Measurements from ENCODE around the gene CHAC1. TPM values are rescaled to one million over a fixed set of nuclear protein-coding genes. Genes with fewer than 3 reads are reported as not detected.

Gene CHAC1
- total and polyA plus RNA-seq, 2 donors (not counting 1 experiment from before 2014, with no cell fraction given) = 7.5 to 62.6 TPM

DNA sequence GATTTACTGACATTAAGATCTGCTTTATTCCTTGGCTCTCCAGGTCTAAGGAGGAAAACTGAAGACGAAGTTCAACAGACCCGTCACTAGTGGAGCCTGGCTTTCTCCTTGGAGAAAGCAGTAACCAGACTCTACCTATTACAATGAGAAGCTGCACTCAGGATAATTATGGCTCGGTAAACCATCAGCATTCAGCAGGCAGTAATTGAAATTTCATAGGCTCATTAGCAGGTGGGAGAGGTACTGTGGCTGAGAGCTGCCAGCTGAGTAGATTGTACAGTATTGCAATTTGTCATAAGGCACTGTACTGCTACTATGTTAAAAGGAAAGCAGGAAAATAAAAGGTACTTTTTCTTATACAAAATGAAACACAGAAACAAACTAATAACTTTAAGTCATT lies 51.2 kb downstream of the CHAC1 start:
- H3K4me3 ChIP-seq (replicated peaks in 1 of 4; ENCODE audit: control extremely low read depth in 1 of 4, insufficient read depth in 1 of 4, low read depth in 3 of 4, low read length in 4 of 4) = no peak overlapping the region
- DNase-seq (ENCODE audit: low read depth in 2 of 2) = no peak
- H3K9me3 ChIP-seq (ENCODE audit: control insufficient read depth, insufficient read depth, low read depth, low read length) = no peaks in the 10 kb centered on the region
- H3K79me2 ChIP-seq (ENCODE audit: control insufficient read depth, insufficient read depth, low read length) = no peaks in the 10 kb centered on the region
- no peak for TF ChIP-seq EZH2 (IDR thresholded peaks at IDR 0.05; ENCODE audit: low read length, missing control alignments)
- TF ChIP-seq CTCF (conservative IDR thresholded peaks at IDR 0.05 in 1 of 2, IDR thresholded peaks at IDR 0.05 in 1 of 2; ENCODE audit: low read depth in 1 of 2, low read length in 2 of 2) = no peak
- H3K27me3 ChIP-seq (ENCODE audit: control insufficient read depth, insufficient read depth, low read length) = no peaks in the 10 kb centered on the region
- peaks cover 7% of the 10 kb centered on the region for H3K4me1 ChIP-seq (ENCODE audit: control insufficient read depth, extremely low read depth, insufficient read depth, low read length)
- no peaks in the 10 kb centered on the region for H3K36me3 ChIP-seq (ENCODE audit: control insufficient read depth, insufficient read depth, low read length)
- H3K9ac ChIP-seq (ENCODE audit: insufficient read depth, low read length) = no peak overlapping the region
- no peak overlapping the region for H3K27ac ChIP-seq (ENCODE audit: insufficient read depth, low read length)
- H2AFZ ChIP-seq (ENCODE audit: low read length) = no peak overlapping the region
- H3K4me2 ChIP-seq (ENCODE audit: extremely low read depth, insufficient read depth, low read length) = no peak overlapping the region
- no peaks in the 10 kb centered on the region for H4K20me1 ChIP-seq (ENCODE audit: control insufficient read depth, extremely low read depth, insufficient read depth, low read length)

Other genes starting within 250 kb of the CHAC1 start
- gene RMDN3, start 198.2 kb upstream of the CHAC1 start, total RNA-seq = 14.1 and 16.0 TPM in 2 replicates
- gene RMDN3, start 198.2 kb upstream of the CHAC1 start, polyA plus RNA-seq = 18.9 and 22.7 TPM in 2 replicates
- 1.8 and 2.5 TPM in 2 replicates for gene GCHFR, start 189.4 kb upstream of the CHAC1 start, total RNA-seq
- gene GCHFR, start 189.4 kb upstream of the CHAC1 start, polyA plus RNA-seq = 1.4 and 1.6 TPM in 2 replicates
- under 0.01 and 0.17 TPM in 2 replicates for gene C15orf62, start 183.5 kb upstream of the CHAC1 start, total RNA-seq
- gene C15orf62, start 183.5 kb upstream of the CHAC1 start, polyA plus RNA-seq = 0.02 TPM in 1 of 2 replicates, not detected in the other
- 21.3 and 23.6 TPM in 2 replicates for gene ZFYVE19, start 146.4 kb upstream of the CHAC1 start, total RNA-seq
- 14.1 and 26.2 TPM in 2 replicates for gene ZFYVE19, start 146.4 kb upstream of the CHAC1 start, polyA plus RNA-seq
- 12.8 and 17.7 TPM in 2 replicates for gene DNAJC17, start 146.0 kb upstream of the CHAC1 start, total RNA-seq
- 41.8 and 51.3 TPM in 2 replicates for gene DNAJC17, start 146.0 kb upstream of the CHAC1 start, polyA plus RNA-seq
- not detected in 2 replicates for gene PPP1R14D, start 124.8 kb upstream of the CHAC1 start, total RNA-seq
- not detected in 2 replicates for gene PPP1R14D, start 124.8 kb upstream of the CHAC1 start, polyA plus RNA-seq
- under 0.01 TPM in 2 replicates for gene SPINT1, start 109.4 kb upstream of the CHAC1 start, total RNA-seq
- 0.09 and 0.16 TPM in 2 replicates for gene SPINT1, start 109.4 kb upstream of the CHAC1 start, polyA plus RNA-seq
- under 0.01 TPM in 1 of 2 replicates, not detected in the other for gene RHOV, start 79.2 kb upstream of the CHAC1 start, total RNA-seq
- not detected in 2 replicates for gene RHOV, start 79.2 kb upstream of the CHAC1 start, polyA plus RNA-seq
- gene VPS18, start 59.0 kb upstream of the CHAC1 start, total RNA-seq = 33.4 and 36.7 TPM in 2 replicates
- 15.5 and 21.3 TPM in 2 replicates for gene VPS18, start 59.0 kb upstream of the CHAC1 start, polyA plus RNA-seq
- under 0.01 TPM in 2 replicates for gene DLL4, start 24.1 kb upstream of the CHAC1 start, total RNA-seq
- 0.18 and 1.0 TPM in 2 replicates for gene DLL4, start 24.1 kb upstream of the CHAC1 start, polyA plus RNA-seq
- gene INO80, start 162.8 kb downstream of the CHAC1 start, total RNA-seq = 22.3 and 34.0 TPM in 2 replicates
- 5.7 and 6.0 TPM in 2 replicates for gene INO80, start 162.8 kb downstream of the CHAC1 start, polyA plus RNA-seq

Data from fibroblast of lung (primary cell).